ENCODE results near the gene HSPA6.
"Not testable (repeated sequence)": the region's sequence is repeated elsewhere in the genome, so short reads cannot be mapped to it uniquely, and the experiment has no call there.

- not testable (repeated sequence) for TF ChIP-seq CTCF (IDR thresholded peaks at IDR 0.05; ENCODE audit: low read length); EZH2 (IDR thresholded peaks at IDR 0.05; ENCODE audit: borderline replicate concordance, low read length)
Observed at GRCh38 chr1:161513448-161513780, 10.9 kb upstream of the HSPA6 start.
